Suprapubic skin (tissue), 4 donors: Measurements from ENCODE around the gene ADAMTS9. TPM values are rescaled to one million over a fixed set of nuclear protein-coding genes. Genes with fewer than 3 reads are reported as not detected.
A peak's percentile ranks its signal among the peaks of the same experiment; 100 is the strongest.

Experiments used
- DNase-seq, 2 donors: peaks; one replicate each; pipeline ENCODE4 v3.0.0-alpha.2; 2019; ENCODE audit warnings: low spot score in 2 of 2
- H3K27ac ChIP-seq: fragments of 200-600 bp; sonication (generic); one replicate; pipeline ENCODE4 v1.5.1; 2019
- H3K27me3 ChIP-seq: fragments of 200-600 bp; sonication (generic); one replicate; pipeline ENCODE4 v1.5.1; 2019
- H3K36me3 ChIP-seq: fragments of 200-600 bp; sonication (generic); one replicate; pipeline ENCODE4 v1.5.1; 2019
- H3K4me1 ChIP-seq: fragments of 200-600 bp; sonication (generic); one replicate; pipeline ENCODE4 v1.5.1; 2019
- H3K4me3 ChIP-seq: fragments of 200-600 bp; sonication (generic); one replicate; pipeline ENCODE4 v1.5.1; 2019; ENCODE audit warnings: mild to moderate bottlenecking
- H3K9me3 ChIP-seq: fragments of 200-600 bp; sonication (generic); one replicate; pipeline ENCODE4 v1.5.1; 2019
- CTCF ChIP-seq, 2 donors: fragments of 200-600 bp in 1 of 2; fragments of 450-650 bp in 1 of 2; sonication (generic) in 1 of 2; IDR thresholded peaks; one replicate each; pipeline ENCODE4 v1.5.1; 2016 to 2019; ENCODE audit warnings: antibody characterized with exemption in 2 of 2, mild to moderate bottlenecking in 1 of 2, moderate library complexity in 1 of 2
- EP300 ChIP-seq: sonication (generic); formaldehyde crosslinking; IDR thresholded peaks from one replicate; pipeline ENCODE4 v1.6.1; 2017; ENCODE audit warnings: antibody characterized with exemption
- POLR2A ChIP-seq, 2 donors: fragments of 450-650 bp; IDR thresholded peaks; one replicate each; pipeline ENCODE4 v1.6.1; 2017; ENCODE audit warnings: antibody characterized with exemption in 2 of 2, mild to moderate bottlenecking in 2 of 2, moderate library complexity in 2 of 2
- POLR2AphosphoS5 ChIP-seq, 3 donors: sonication (generic); formaldehyde crosslinking; IDR thresholded peaks; one replicate each; pipeline ENCODE4 v1.6.1; 2017; ENCODE audit warnings: antibody characterized with exemption in 3 of 3
- WGBS: methylation state at CpG from one replicate; pipeline ENCODE4 v1.1.5; 2018; 5-methylcytosine and 5-hydroxymethylcytosine counted together
- total RNA-seq, 4 donors: library from RNA; depleted of rRNA; stranded (reverse); fragments of >200 nt; gene quantifications; one replicate each; pipeline ENCODE4 v1.1.0, GENCODE V29; 2016

The ADAMTS9 gene
- total RNA-seq, 4 donors from 2014 or later: 7.8 to 32.8 (median 9.3) TPM

- Histone ChIP-seq H3K36me3 (no peaks in the 10 kb centered on the region), H3K27ac (no peak overlapping the region), H3K4me3 (no peak overlapping the region), H3K4me1 (peaks cover 7% of the 10 kb centered on the region), H3K27me3 (peaks cover 3% of the 10 kb centered on the region), H3K9me3 (no peaks in the 10 kb centered on the region)
- peak; percentile 77 to 84 for TF ChIP-seq CTCF (IDR thresholded peaks at IDR 0.05)
- TF ChIP-seq POLR2A (IDR thresholded peaks at IDR 0.05): no peak
- peak; percentile 85 to 88 for DNase-seq
- WGBS: 24% methylated on average over 4 of the region's 4 CpGs
Observed at GRCh38 chr3:64484289-64484992, 203.4 kb downstream of the ADAMTS9 start.

- H3K27ac ChIP-seq: no peak overlapping the region
- no peaks in the 10 kb centered on the region for H3K9me3 ChIP-seq
- no peaks in the 10 kb centered on the region for H3K27me3 ChIP-seq
- H3K4me3 ChIP-seq: no peak overlapping the region
- no peaks in the 10 kb centered on the region for H3K4me1 ChIP-seq
- TF ChIP-seq CTCF (IDR thresholded peaks at IDR 0.05) (no peak), EP300 (no peak), POLR2AphosphoS5 (IDR thresholded peaks at IDR 0.05) (no peak), POLR2A (IDR thresholded peaks at IDR 0.05) (no peak)
- H3K36me3 ChIP-seq: no peaks in the 10 kb centered on the region
- 87% methylated on average over 2 of the region's 2 CpGs for WGBS
- no peak for DNase-seq
Observed at GRCh38 chr3:64483467-64483866, 204.3 kb downstream of the ADAMTS9 start.

- no peaks in the 10 kb centered on the region for H3K9me3 ChIP-seq
- DNase-seq: no peak
- no peaks in the 10 kb centered on the region for H3K36me3 ChIP-seq
- no peak overlapping the region for H3K27ac ChIP-seq
- no peaks in the 10 kb centered on the region for H3K4me1 ChIP-seq
- no peak overlapping the region for H3K4me3 ChIP-seq
- WGBS: 80% methylated on average over 1 of the region's 1 CpG
- no peaks in the 10 kb centered on the region for H3K27me3 ChIP-seq
- TF ChIP-seq CTCF (IDR thresholded peaks at IDR 0.05): no peak
- no peak for TF ChIP-seq POLR2AphosphoS5 (IDR thresholded peaks at IDR 0.05)
- TF ChIP-seq EP300: no peak
- TF ChIP-seq POLR2A (IDR thresholded peaks at IDR 0.05): no peak
Observed at GRCh38 chr3:64475037-64475436, 212.8 kb downstream of the ADAMTS9 start.

DNA sequence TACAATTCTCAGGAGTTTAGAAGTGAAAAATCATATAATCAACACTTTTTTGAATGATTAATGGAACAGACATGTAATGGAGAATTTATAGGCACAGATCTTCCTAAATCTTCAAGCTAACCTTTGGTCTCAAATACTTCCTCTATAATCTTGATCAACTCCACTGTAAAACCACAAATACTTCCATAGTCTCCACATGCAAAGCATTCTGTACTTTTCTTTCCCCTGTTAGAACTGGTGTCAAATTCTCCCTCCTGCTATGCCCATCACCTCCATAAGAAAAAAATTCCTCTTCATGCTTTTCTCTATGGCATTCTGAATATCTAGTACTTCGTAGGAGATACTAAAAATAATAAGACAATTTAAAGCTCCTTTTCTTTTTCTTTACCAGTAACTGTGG, 214.3 kb downstream of the ADAMTS9 start:
- no peaks in the 10 kb centered on the region for H3K36me3 ChIP-seq
- no peaks in the 10 kb centered on the region for H3K27me3 ChIP-seq
- H3K4me1 ChIP-seq: no peaks in the 10 kb centered on the region
- no peak for TF ChIP-seq CTCF (IDR thresholded peaks at IDR 0.05)
- no peak for TF ChIP-seq POLR2A (IDR thresholded peaks at IDR 0.05)
- no peak for TF ChIP-seq EP300
- no peak for TF ChIP-seq POLR2AphosphoS5 (IDR thresholded peaks at IDR 0.05)
- H3K4me3 ChIP-seq: no peak overlapping the region
- no peak overlapping the region for H3K27ac ChIP-seq
- no peaks in the 10 kb centered on the region for H3K9me3 ChIP-seq
- WGBS: 83% methylated on average over 1 of the region's 1 CpG
- DNase-seq: no peak

- no peaks in the 10 kb centered on the region for H3K4me1 ChIP-seq
- H3K9me3 ChIP-seq: no peaks in the 10 kb centered on the region
- no peaks in the 10 kb centered on the region for H3K27me3 ChIP-seq
- no peak overlapping the region for H3K27ac ChIP-seq
- TF ChIP-seq POLR2A (IDR thresholded peaks at IDR 0.05) (no peak), POLR2AphosphoS5 (IDR thresholded peaks at IDR 0.05) (no peak), CTCF (IDR thresholded peaks at IDR 0.05) (no peak), EP300 (no peak)
- no peak overlapping the region for H3K4me3 ChIP-seq
- DNase-seq: no peak
- WGBS: 85% methylated on average over 5 of the region's 5 CpGs
- H3K36me3 ChIP-seq: no peaks in the 10 kb centered on the region
Observed at GRCh38 chr3:64470436-64470835, 217.4 kb downstream of the ADAMTS9 start.
